ENCODE results near the gene TBKBP1. TPM values are rescaled to one million over a fixed set of nuclear protein-coding genes. Genes with fewer than 3 reads are reported as not detected.

The TBKBP1 gene
- total RNA-seq, 2 experiments from 2014 or later = 2.4 to 3.0 TPM

- intact Hi-C loops (cut with DNase I, micrococcal nuclease) = no loop called here
- Mint-ChIP-seq H3K9me3 (no peaks in the 10 kb centered on the region), H3K27ac (peak overlapping the region; percentile 49), H3K36me3 (ENCODE audit: low read depth) (no peaks in the 10 kb centered on the region), H3K4me3 (peak overlapping the region; percentile 32), H3K27me3 (no peaks in the 10 kb centered on the region), H3K4me1 (ENCODE audit: low read depth) (peaks cover 71% of the 10 kb centered on the region)
- Histone ChIP-seq H3K36me3 (ENCODE audit: insufficient read depth, low read length) (no peaks in the 10 kb centered on the region), H3K4me3 (ENCODE audit: low read length) (peak overlapping the region; percentile 31), H3K9me3 (ENCODE audit: control insufficient read depth in 1 of 2, insufficient read depth in 1 of 2, low read length in 2 of 2) (no peaks in the 10 kb centered on the region), H3K27me3 (ENCODE audit: control insufficient read depth in 1 of 2, insufficient read depth in 2 of 2, low read length in 2 of 2) (no peaks in the 10 kb centered on the region), H3K27ac (ENCODE audit: low read depth in 1 of 2, low read length in 2 of 2) (peak overlapping the region in 1 of 2 donors; percentile 7), H3K4me1 (ENCODE audit: insufficient read depth, low read length) (peaks cover 90% of the 10 kb centered on the region)
- ChIA-PET CTCF (interaction anchor here (1.8 kb wide), 1 partner anchor 29 kb away, joined by 5 read pairs; the partner anchor contains the start of gene TBX21), POLR2A (interaction anchor here (0.6 to 1.6 kb wide), 3 partner anchors 16 to 282 kb away, joined by 3 to 7 read pairs (median 3); partner anchors contain the start of gene KPNB1)
- no peak for TF ChIP-seq CTCF (IDR thresholded peaks at IDR 0.05)
- no peak for ATAC-seq (ENCODE audit: poor library complexity)
- DNase-seq = no peak
These were observed 9.7 kb downstream of the TBKBP1 start for GRCh38 chr17:47703671-47704070.

GRCh38 chr17:47704116-47704515 lies 10.2 kb downstream of the TBKBP1 start:
- H3K4me3 ChIP-seq (ENCODE audit: low read length) = no peak overlapping the region
- peak in 3 of 14 experiments; percentile 46 to 54 (median 47) for DNase-seq
- Mint-ChIP-seq H3K9me3 (no peaks in the 10 kb centered on the region), H3K4me3 (peak overlapping the region; percentile 32), H3K36me3 (ENCODE audit: low read depth) (no peaks in the 10 kb centered on the region), H3K27ac (no peak overlapping the region), H3K4me1 (ENCODE audit: low read depth) (peaks cover 71% of the 10 kb centered on the region), H3K27me3 (no peaks in the 10 kb centered on the region)
- no peak for ATAC-seq (ENCODE audit: poor library complexity)
- ChIA-PET CTCF (interaction anchor here (1.8 kb wide), 1 partner anchor 29 kb away, joined by 5 read pairs; the partner anchor contains the start of gene TBX21), POLR2A (interaction anchor here (0.6 to 1.6 kb wide), 3 partner anchors 16 to 282 kb away, joined by 3 to 7 read pairs (median 3); partner anchors contain the start of gene KPNB1)
- H3K9me3 ChIP-seq (ENCODE audit: control insufficient read depth in 1 of 2, insufficient read depth in 1 of 2, low read length in 2 of 2) = no peaks in the 10 kb centered on the region
- intact Hi-C loops (cut with DNase I, micrococcal nuclease) = no loop called here
- TF ChIP-seq CTCF (IDR thresholded peaks at IDR 0.05) = no peak
- H3K4me1 ChIP-seq (ENCODE audit: insufficient read depth, low read length) = peaks cover 87% of the 10 kb centered on the region
- H3K27me3 ChIP-seq (ENCODE audit: control insufficient read depth in 1 of 2, insufficient read depth in 2 of 2, low read length in 2 of 2) = no peaks in the 10 kb centered on the region
- no peaks in the 10 kb centered on the region for H3K36me3 ChIP-seq (ENCODE audit: insufficient read depth, low read length)
- H3K27ac ChIP-seq (ENCODE audit: low read depth in 1 of 2, low read length in 2 of 2) = peak overlapping the region in 1 of 2 donors; percentile 20

GRCh38 chr17:47704736-47705135 lies 10.8 kb downstream of the TBKBP1 start:
- H3K9me3 Mint-ChIP-seq = no peaks in the 10 kb centered on the region
- CTCF ChIA-PET = interaction anchor here (1.8 kb wide), 1 partner anchor 28 kb away, joined by 5 read pairs; the partner anchor contains the start of gene TBX21
- H3K4me1 Mint-ChIP-seq (ENCODE audit: low read depth) = peaks cover 67% of the 10 kb centered on the region
- no peak for ATAC-seq (ENCODE audit: poor library complexity)
- H3K36me3 ChIP-seq (ENCODE audit: insufficient read depth, low read length) = no peaks in the 10 kb centered on the region
- no peaks in the 10 kb centered on the region for H3K36me3 Mint-ChIP-seq (ENCODE audit: low read depth)
- POLR2A ChIA-PET = interaction anchor here (1.6 kb wide), 1 partner anchor 54 kb away, joined by 7 read pairs; the partner anchor contains the start of gene KPNB1
- H3K4me3 ChIP-seq (ENCODE audit: low read length) = no peak overlapping the region
- H3K4me1 ChIP-seq (ENCODE audit: insufficient read depth, low read length) = peaks cover 82% of the 10 kb centered on the region
- TF ChIP-seq CTCF (IDR thresholded peaks at IDR 0.05) = no peak
- no peak overlapping the region for H3K27ac Mint-ChIP-seq
- H3K9me3 ChIP-seq (ENCODE audit: control insufficient read depth in 1 of 2, insufficient read depth in 1 of 2, low read length in 2 of 2) = no peaks in the 10 kb centered on the region
- H3K27ac ChIP-seq (ENCODE audit: low read depth in 1 of 2, low read length in 2 of 2) = peak overlapping the region in 1 of 2 donors; percentile 20
- DNase-seq = peak in 1 of 14 experiments; percentile 19
- intact Hi-C loops (cut with DNase I, micrococcal nuclease) = no loop called here
- no peaks in the 10 kb centered on the region for H3K27me3 Mint-ChIP-seq
- peak overlapping the region; percentile 32 for H3K4me3 Mint-ChIP-seq
- H3K27me3 ChIP-seq (ENCODE audit: control insufficient read depth in 1 of 2, insufficient read depth in 2 of 2, low read length in 2 of 2) = no peaks in the 10 kb centered on the region
